Measurements from ENCODE around the gene CHI3L2. TPM values are rescaled to one million over a fixed set of nuclear protein-coding genes. Genes with fewer than 3 reads are reported as not detected.

The CHI3L2 gene
- total RNA-seq: 1.1 TPM
- long read RNA-seq: 0 reads

GRCh38 chr1:111227434-111227833, at the start of gene CHI3L2:
Gene CHI3L2, plus strand, starts transcription at chr1:111227713. Its CDS starts 17 bp downstream, at chr1:111227730.
- Histone ChIP-seq H3K4me1 (peaks cover 4% of the 10 kb centered on the region), H3K4me3 (no peak within 1 kb of the TSS), H3K27ac (replicated peaks) (peak within 1 kb of the TSS; percentile 74), H3K27me3 (ENCODE audit: low read depth) (no peaks in the 10 kb centered on the region), H3K36me3 (no peaks in the 10 kb centered on the region), H3K9me3 (replicated peaks) (no peaks in the 10 kb centered on the region)
- no peak for TF ChIP-seq CTCF (IDR thresholded peaks at IDR 0.05; ENCODE audit: borderline replicate concordance)
- no peak for DNase-seq
- intact Hi-C loops (cut with micrococcal nuclease): loop anchor here (5.0 kb wide), 1 partner anchor 50 kb away; no protein-coding TSS in a partner anchor

- H3K27me3 ChIP-seq (ENCODE audit: low read depth): no peaks in the 10 kb centered on the region
- no peak for DNase-seq
- no peak overlapping the region for H3K27ac ChIP-seq (replicated peaks)
- peaks cover 57% of the 10 kb centered on the region for H3K36me3 ChIP-seq
- TF ChIP-seq CTCF (IDR thresholded peaks at IDR 0.05; ENCODE audit: borderline replicate concordance): no peak
- no peaks in the 10 kb centered on the region for H3K9me3 ChIP-seq (replicated peaks)
- no peaks in the 10 kb centered on the region for H3K4me1 ChIP-seq
- intact Hi-C loops (cut with micrococcal nuclease): no loop called here
- H3K4me3 ChIP-seq: no peak overlapping the region
Measured at GRCh38 chr1:111179968-111180533, 47.5 kb upstream of the CHI3L2 start.

- H3K27me3 ChIP-seq (ENCODE audit: low read depth): no peaks in the 10 kb centered on the region
- H3K4me1 ChIP-seq: no peaks in the 10 kb centered on the region
- no peak for TF ChIP-seq CTCF (IDR thresholded peaks at IDR 0.05; ENCODE audit: borderline replicate concordance)
- H3K4me3 ChIP-seq: no peak overlapping the region
- H3K36me3 ChIP-seq: peaks cover 62% of the 10 kb centered on the region
- H3K27ac ChIP-seq (replicated peaks): no peak overlapping the region
- H3K9me3 ChIP-seq (replicated peaks): no peaks in the 10 kb centered on the region
- intact Hi-C loops (cut with micrococcal nuclease): no loop called here
- DNase-seq: no peak
Measured at GRCh38 chr1:111182052-111182451, 45.5 kb upstream of the CHI3L2 start.

GRCh38 chr1:111183308-111184069, 44.0 kb upstream of the CHI3L2 start:
- Histone ChIP-seq H3K27me3 (ENCODE audit: low read depth) (no peaks in the 10 kb centered on the region), H3K36me3 (peaks cover 68% of the 10 kb centered on the region), H3K9me3 (replicated peaks) (no peaks in the 10 kb centered on the region), H3K4me1 (no peaks in the 10 kb centered on the region), H3K4me3 (no peak overlapping the region), H3K27ac (replicated peaks) (no peak overlapping the region)
- TF ChIP-seq CTCF (IDR thresholded peaks at IDR 0.05; ENCODE audit: borderline replicate concordance): no peak
- DNase-seq: no peak
- intact Hi-C loops (cut with micrococcal nuclease): no loop called here

GRCh38 chr1:111184663-111185062, 42.9 kb upstream of the CHI3L2 start:
- intact Hi-C loops (cut with micrococcal nuclease): no loop called here
- Histone ChIP-seq H3K4me1 (no peaks in the 10 kb centered on the region), H3K4me3 (no peak overlapping the region), H3K27ac (replicated peaks) (no peak overlapping the region), H3K9me3 (replicated peaks) (no peaks in the 10 kb centered on the region), H3K36me3 (peaks cover 65% of the 10 kb centered on the region), H3K27me3 (ENCODE audit: low read depth) (no peaks in the 10 kb centered on the region)
- no peak for TF ChIP-seq CTCF (IDR thresholded peaks at IDR 0.05; ENCODE audit: borderline replicate concordance)
- no peak for DNase-seq
